Ascending aorta (tissue), 2 donors: Measurements from ENCODE around the gene MCC. TPM values are rescaled to one million over a fixed set of nuclear protein-coding genes. Genes with fewer than 3 reads are reported as not detected.

Experiments used
- DNase-seq, 2 donors: peaks; one replicate each; pipeline ENCODE4 v3.0.0-alpha.2; 2019; ENCODE audit warnings: low spot score in 2 of 2
- H3K27ac ChIP-seq, 2 donors: fragments of 200-600 bp; sonication (generic); one replicate each; pipeline ENCODE4 v1.5.1; 2016 to 2017; ENCODE audit warnings: mild to moderate bottlenecking in 1 of 2
- H3K27me3 ChIP-seq: fragments of 200-600 bp; sonication (generic); one replicate; pipeline ENCODE4 v1.5.1; 2017
- H3K36me3 ChIP-seq, 2 donors: fragments of 200-600 bp; sonication (generic); one replicate each; pipeline ENCODE4 v1.5.1; 2016
- H3K4me1 ChIP-seq, 2 donors: fragments of 200-600 bp; sonication (generic); one replicate each; pipeline ENCODE4 v1.5.1; 2016 to 2017; ENCODE audit warnings: mild to moderate bottlenecking in 1 of 2
- H3K4me3 ChIP-seq, 2 donors: fragments of 200-600 bp; sonication (generic); one replicate each; pipeline ENCODE4 v1.5.1; 2016 to 2017; ENCODE audit warnings: mild to moderate bottlenecking in 1 of 2
- H3K9me3 ChIP-seq, 2 donors: fragments of 200-600 bp; sonication (generic); one replicate each; pipeline ENCODE4 v1.5.1; 2016
- intact Hi-C: fragments of 100-400 bp; cut with DNase I; formaldehyde crosslinking; loops from one replicate; pipeline ENCODE4 v1.15.1; 2023
- total RNA-seq: library from RNA; depleted of rRNA; stranded (reverse); fragments of >200 nt; gene quantifications from one replicate; pipeline ENCODE4 v1.1.0, GENCODE V29; 2016
- TF ChIP-seq, protein P1 (sequence below), 3 experiments: fragments of 200-600 bp in 2 of 3; fragments of 450-650 bp in 1 of 3; sonication (generic) in 2 of 3; IDR thresholded peaks; one replicate each; pipeline ENCODE4 v1.5.1; 2016 to 2019; ENCODE audit warnings: antibody characterized with exemption in 3 of 3, mild to moderate bottlenecking in 1 of 3, moderate library complexity in 1 of 3

Gene MCC
- total RNA-seq, 1 donor from 2014 or later = 67.9 TPM

DNA sequence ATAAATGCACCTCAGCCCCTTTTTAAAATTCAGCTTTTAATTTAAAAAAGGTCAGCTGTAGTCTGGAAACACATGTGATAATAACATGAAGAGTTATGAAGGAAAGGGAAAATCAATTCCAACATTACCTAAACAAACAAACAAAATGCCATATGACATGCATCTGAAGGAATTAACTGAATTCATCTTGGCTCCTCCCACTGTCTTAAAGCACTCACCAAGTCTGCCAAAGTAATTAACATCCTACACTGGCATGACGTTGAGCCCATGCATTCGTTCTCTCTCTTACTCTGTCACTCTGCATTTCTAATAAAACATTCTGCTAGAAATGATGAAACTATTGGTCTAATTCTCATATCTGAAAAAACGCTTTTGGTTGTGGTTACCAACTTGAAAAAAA is 91.2 kb downstream of the MCC start:
- no peaks in the 10 kb centered on the region for H3K36me3 ChIP-seq
- H3K9me3 ChIP-seq = no peaks in the 10 kb centered on the region
- H3K4me3 ChIP-seq = no peak overlapping the region
- H3K4me1 ChIP-seq = no peaks in the 10 kb centered on the region
- TF ChIP-seq, protein P1, sequence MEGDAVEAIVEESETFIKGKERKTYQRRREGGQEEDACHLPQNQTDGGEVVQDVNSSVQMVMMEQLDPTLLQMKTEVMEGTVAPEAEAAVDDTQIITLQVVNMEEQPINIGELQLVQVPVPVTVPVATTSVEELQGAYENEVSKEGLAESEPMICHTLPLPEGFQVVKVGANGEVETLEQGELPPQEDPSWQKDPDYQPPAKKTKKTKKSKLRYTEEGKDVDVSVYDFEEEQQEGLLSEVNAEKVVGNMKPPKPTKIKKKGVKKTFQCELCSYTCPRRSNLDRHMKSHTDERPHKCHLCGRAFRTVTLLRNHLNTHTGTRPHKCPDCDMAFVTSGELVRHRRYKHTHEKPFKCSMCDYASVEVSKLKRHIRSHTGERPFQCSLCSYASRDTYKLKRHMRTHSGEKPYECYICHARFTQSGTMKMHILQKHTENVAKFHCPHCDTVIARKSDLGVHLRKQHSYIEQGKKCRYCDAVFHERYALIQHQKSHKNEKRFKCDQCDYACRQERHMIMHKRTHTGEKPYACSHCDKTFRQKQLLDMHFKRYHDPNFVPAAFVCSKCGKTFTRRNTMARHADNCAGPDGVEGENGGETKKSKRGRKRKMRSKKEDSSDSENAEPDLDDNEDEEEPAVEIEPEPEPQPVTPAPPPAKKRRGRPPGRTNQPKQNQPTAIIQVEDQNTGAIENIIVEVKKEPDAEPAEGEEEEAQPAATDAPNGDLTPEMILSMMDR (IDR thresholded peaks at IDR 0.05) = no peak
- DNase-seq = no peak
- H3K27ac ChIP-seq = no peak overlapping the region
- H3K27me3 ChIP-seq = no peaks in the 10 kb centered on the region
- intact Hi-C loops = no loop called here

DNA sequence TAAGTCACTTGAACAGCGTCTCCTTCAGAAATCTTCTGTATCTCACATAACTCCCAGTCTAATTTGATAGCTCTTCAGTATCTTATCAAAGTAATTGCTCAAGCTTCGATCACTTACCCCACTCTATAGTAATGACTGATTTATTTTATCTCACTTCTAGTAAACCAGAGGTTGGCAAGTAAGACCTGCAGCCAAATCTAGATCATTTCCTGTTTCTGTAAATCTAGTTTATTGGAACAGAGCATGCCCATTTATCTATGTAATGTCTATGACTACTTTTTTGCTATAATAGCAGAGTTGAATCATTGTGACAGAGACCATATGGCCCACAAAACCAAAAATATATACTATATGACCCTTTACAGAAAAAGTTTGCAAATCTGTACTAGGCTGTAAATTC is 93.6 kb downstream of the MCC start:
- no peaks in the 10 kb centered on the region for H3K4me1 ChIP-seq
- intact Hi-C loops = no loop called here
- TF ChIP-seq, protein P1 (IDR thresholded peaks at IDR 0.05) = no peak
- no peak overlapping the region for H3K27ac ChIP-seq
- H3K27me3 ChIP-seq = no peaks in the 10 kb centered on the region
- no peaks in the 10 kb centered on the region for H3K36me3 ChIP-seq
- DNase-seq = no peak
- no peak overlapping the region for H3K4me3 ChIP-seq
- no peaks in the 10 kb centered on the region for H3K9me3 ChIP-seq

DNA sequence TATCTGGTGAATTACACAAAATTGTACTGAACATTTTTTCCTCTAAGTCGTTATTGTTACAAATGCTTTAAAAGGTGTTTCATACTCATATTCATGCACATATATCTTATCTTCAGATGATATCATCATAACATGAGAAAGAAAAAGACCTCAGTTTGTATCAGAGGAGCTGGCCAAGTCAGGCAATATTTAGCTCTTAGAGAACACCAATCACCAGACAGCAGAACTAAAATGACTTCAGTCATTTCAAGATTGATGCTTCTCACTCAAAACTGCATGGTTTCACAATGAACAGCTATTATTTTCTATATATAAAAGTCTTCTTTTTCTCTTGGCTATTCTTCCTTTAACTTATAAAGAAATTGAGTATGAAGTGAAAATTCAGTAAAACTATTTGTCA is 98.0 kb downstream of the MCC start:
- no peak overlapping the region for H3K4me3 ChIP-seq
- TF ChIP-seq, protein P1 (IDR thresholded peaks at IDR 0.05) = no peak
- no peaks in the 10 kb centered on the region for H3K4me1 ChIP-seq
- intact Hi-C loops = no loop called here
- no peaks in the 10 kb centered on the region for H3K36me3 ChIP-seq
- no peak for DNase-seq
- no peaks in the 10 kb centered on the region for H3K27me3 ChIP-seq
- no peaks in the 10 kb centered on the region for H3K9me3 ChIP-seq
- no peak overlapping the region for H3K27ac ChIP-seq

DNA sequence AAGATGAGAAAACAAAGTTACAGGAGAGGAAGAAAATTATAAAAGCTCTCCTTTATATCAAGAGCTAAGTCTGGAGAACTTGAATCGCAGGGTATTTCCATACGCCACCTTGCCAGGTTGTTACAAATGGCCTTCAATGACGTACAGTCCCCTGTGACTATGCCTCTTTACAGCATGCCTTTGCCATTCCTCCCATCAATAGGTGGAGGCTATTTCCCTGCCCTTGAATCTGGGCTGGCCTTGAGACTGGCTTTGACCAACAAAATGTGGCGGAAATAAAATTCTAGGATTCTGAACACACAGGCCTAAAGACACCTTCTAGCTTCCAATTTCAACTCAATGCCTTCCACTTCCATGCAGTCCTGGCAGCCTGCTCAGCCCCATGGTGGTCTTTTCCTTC is 99.1 kb downstream of the MCC start:
- intact Hi-C loops = no loop called here

DNA sequence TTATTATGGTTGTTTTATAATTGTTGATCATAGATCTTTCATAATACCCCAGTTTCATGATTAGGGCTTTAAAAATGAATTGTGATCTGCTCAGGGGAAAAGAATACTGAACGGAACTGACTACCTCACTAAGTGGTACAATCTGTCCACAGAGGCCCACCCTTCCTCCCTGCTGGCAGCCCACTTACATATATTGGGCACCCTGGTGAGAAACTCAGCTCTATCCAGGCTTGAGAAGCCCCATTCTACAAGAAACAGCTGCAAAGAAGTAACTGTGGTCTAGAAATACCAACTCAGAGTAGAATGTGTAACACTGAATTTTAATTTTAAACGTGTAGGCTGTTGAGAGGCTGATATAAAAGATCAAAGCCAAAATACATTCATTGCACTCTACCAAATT is 100.4 kb downstream of the MCC start:
- intact Hi-C loops = no loop called here
- no peak overlapping the region for H3K27ac ChIP-seq
- DNase-seq = no peak
- no peaks in the 10 kb centered on the region for H3K9me3 ChIP-seq
- H3K4me3 ChIP-seq = no peak overlapping the region
- no peaks in the 10 kb centered on the region for H3K4me1 ChIP-seq
- no peaks in the 10 kb centered on the region for H3K36me3 ChIP-seq
- no peaks in the 10 kb centered on the region for H3K27me3 ChIP-seq
- TF ChIP-seq, protein P1 (IDR thresholded peaks at IDR 0.05) = no peak

More for the DNA sequence above, 99.1 kb downstream of the MCC start:
- DNase-seq = no peak
- Histone ChIP-seq H3K9me3 (no peaks in the 10 kb centered on the region), H3K36me3 (no peaks in the 10 kb centered on the region), H3K4me3 (no peak overlapping the region), H3K4me1 (no peaks in the 10 kb centered on the region), H3K27me3 (no peaks in the 10 kb centered on the region), H3K27ac (no peak overlapping the region)
- TF ChIP-seq, protein P1 (IDR thresholded peaks at IDR 0.05) = no peak

DNA sequence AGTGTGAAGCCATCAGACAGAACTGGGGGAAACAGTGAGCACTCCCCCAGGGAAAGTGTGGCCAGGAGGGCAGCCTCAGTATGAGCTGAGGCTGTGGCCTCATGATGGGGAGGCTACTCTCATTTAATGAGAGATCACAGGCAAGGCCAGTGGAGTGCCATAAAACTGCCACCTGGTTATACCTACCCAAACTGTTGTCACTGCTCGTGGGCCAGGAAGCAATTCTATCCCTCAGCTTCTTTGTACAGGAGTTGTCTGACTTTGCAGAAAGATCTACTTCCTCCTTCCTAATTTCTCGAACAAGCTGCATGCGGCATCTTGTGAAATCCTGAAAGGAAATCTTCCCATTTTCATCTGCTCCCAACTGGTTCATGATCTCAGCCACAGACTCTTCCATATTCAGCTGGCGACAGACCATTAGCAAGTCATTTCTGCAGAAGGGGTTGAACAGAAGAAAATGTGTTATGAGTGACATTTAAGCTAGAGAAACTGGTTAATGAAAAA is 103.4 kb downstream of the MCC start:
- TF ChIP-seq, protein P1 (IDR thresholded peaks at IDR 0.05) = no peak
- Histone ChIP-seq H3K27ac (no peak overlapping the region), H3K36me3 (no peaks in the 10 kb centered on the region), H3K27me3 (no peaks in the 10 kb centered on the region), H3K4me3 (no peak overlapping the region), H3K9me3 (no peaks in the 10 kb centered on the region), H3K4me1 (no peaks in the 10 kb centered on the region)
- intact Hi-C loops = no loop called here
- DNase-seq = no peak
